Measurements from ENCODE around the gene NTNG2. TPM values are rescaled to one million over a fixed set of nuclear protein-coding genes. Genes with fewer than 3 reads are reported as not detected.

NTNG2 gene
- total RNA-seq, 1 donor from 2014 or later = 3.0 TPM

- Mint-ChIP-seq H3K36me3 (ENCODE audit: low read depth) (no peaks in the 10 kb centered on the region), H3K9me3 (ENCODE audit: low read depth) (peaks cover 3% of the 10 kb centered on the region), H3K27ac (ENCODE audit: unreplicated experiment) (no peak overlapping the region), H3K4me1 (ENCODE audit: low read depth) (peaks cover 5% of the 10 kb centered on the region), H3K4me3 (ENCODE audit: unreplicated experiment) (no peak overlapping the region), H3K27me3 (ENCODE audit: low read depth) (peaks cover 63% of the 10 kb centered on the region)
- no peak for DNase-seq (ENCODE audit: low spot score)
- TF ChIP-seq, protein P1, sequence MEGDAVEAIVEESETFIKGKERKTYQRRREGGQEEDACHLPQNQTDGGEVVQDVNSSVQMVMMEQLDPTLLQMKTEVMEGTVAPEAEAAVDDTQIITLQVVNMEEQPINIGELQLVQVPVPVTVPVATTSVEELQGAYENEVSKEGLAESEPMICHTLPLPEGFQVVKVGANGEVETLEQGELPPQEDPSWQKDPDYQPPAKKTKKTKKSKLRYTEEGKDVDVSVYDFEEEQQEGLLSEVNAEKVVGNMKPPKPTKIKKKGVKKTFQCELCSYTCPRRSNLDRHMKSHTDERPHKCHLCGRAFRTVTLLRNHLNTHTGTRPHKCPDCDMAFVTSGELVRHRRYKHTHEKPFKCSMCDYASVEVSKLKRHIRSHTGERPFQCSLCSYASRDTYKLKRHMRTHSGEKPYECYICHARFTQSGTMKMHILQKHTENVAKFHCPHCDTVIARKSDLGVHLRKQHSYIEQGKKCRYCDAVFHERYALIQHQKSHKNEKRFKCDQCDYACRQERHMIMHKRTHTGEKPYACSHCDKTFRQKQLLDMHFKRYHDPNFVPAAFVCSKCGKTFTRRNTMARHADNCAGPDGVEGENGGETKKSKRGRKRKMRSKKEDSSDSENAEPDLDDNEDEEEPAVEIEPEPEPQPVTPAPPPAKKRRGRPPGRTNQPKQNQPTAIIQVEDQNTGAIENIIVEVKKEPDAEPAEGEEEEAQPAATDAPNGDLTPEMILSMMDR (IDR thresholded peaks at IDR 0.05) = no peak
These were observed 15.3 kb upstream of the NTNG2 start for GRCh38 chr9:132146575-132146974.

DNA sequence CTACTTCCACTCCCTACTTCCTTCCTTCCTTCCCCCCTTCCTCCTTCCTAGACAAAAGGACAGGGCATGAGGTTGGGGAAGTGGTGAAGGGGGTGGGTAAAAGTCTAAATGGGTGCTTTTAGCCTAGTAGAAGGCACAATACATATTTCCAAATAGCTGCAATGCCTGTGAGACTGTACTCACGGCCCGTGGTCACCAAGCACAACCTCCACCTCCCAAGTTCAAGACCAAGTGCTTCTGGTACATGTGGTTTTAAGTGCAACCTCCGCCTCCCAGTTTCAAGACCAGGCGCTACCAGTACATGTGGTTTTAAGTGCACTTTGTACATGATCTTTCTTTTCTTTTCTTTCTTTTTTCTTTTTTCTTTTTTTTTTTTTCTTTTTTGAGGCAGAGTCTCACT is 14.5 kb upstream of the NTNG2 start:
- Mint-ChIP-seq H3K27me3 (ENCODE audit: low read depth) (peaks cover 63% of the 10 kb centered on the region), H3K27ac (ENCODE audit: unreplicated experiment) (no peak overlapping the region), H3K4me1 (ENCODE audit: low read depth) (no peaks in the 10 kb centered on the region), H3K36me3 (ENCODE audit: low read depth) (no peaks in the 10 kb centered on the region), H3K4me3 (ENCODE audit: unreplicated experiment) (no peak overlapping the region), H3K9me3 (ENCODE audit: low read depth) (peaks cover 3% of the 10 kb centered on the region)
- TF ChIP-seq, protein P1 (IDR thresholded peaks at IDR 0.05) = no peak
- no peak for DNase-seq (ENCODE audit: low spot score)

GRCh38 chr9:132147839-132148238 is 14.0 kb upstream of the NTNG2 start:
- Mint-ChIP-seq H3K4me3 (ENCODE audit: unreplicated experiment) (no peak overlapping the region), H3K4me1 (ENCODE audit: low read depth) (no peaks in the 10 kb centered on the region), H3K9me3 (ENCODE audit: low read depth) (peaks cover 3% of the 10 kb centered on the region), H3K36me3 (ENCODE audit: low read depth) (no peaks in the 10 kb centered on the region), H3K27me3 (ENCODE audit: low read depth) (peaks cover 64% of the 10 kb centered on the region), H3K27ac (ENCODE audit: unreplicated experiment) (no peak overlapping the region)
- TF ChIP-seq, protein P1 (IDR thresholded peaks at IDR 0.05) = no peak
- DNase-seq (ENCODE audit: low spot score) = no peak

DNA sequence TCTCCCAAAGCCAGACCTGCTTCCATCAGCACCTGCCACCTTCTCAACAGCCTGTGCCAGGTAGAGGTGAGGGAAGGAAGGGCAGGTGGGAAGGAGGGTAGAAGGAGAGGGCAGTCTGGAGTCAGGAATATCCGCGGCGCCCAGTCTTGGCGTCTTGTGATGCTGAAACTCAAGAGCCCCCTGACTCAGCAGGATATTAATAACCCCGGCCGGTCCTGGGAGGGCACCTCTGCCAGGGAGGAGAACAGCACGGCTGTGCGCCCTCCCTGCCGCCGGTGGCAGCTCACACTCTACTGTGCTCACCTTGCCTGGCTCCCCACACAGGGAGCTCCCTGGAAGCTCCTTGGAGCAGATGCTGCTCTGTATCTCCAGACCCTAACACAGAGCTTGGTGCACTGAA is 11.6 kb upstream of the NTNG2 start:
- Mint-ChIP-seq H3K36me3 (ENCODE audit: low read depth) (no peaks in the 10 kb centered on the region), H3K27me3 (ENCODE audit: low read depth) (peaks cover 69% of the 10 kb centered on the region), H3K4me1 (ENCODE audit: low read depth) (no peaks in the 10 kb centered on the region), H3K27ac (ENCODE audit: unreplicated experiment) (no peak overlapping the region), H3K9me3 (ENCODE audit: low read depth) (no peaks in the 10 kb centered on the region), H3K4me3 (ENCODE audit: unreplicated experiment) (no peak overlapping the region)
- TF ChIP-seq, protein P1 (IDR thresholded peaks at IDR 0.05) = no peak
- peak; percentile 74 for DNase-seq (ENCODE audit: low spot score)

DNA sequence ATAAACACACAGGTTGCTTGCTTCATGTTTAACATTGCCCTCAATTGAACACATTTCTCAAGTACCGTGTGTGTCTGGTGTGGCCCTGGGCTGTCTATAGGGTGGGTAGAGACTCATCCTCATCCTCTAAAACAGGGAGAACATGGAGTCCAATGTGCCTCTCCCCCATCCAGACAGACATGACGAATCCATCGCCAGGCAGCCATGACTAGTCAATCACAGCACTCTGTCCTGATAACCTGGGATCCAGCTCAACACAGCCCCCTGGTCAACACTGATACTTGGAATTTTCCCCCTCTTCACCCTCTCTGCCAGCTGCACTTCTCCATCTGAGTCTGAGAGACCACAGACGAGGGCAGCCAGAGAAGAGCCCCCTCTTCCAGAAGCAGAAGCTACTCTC is 10.7 kb upstream of the NTNG2 start:
- Mint-ChIP-seq H3K27ac (ENCODE audit: unreplicated experiment) (no peak overlapping the region), H3K27me3 (ENCODE audit: low read depth) (peaks cover 67% of the 10 kb centered on the region), H3K36me3 (ENCODE audit: low read depth) (no peaks in the 10 kb centered on the region), H3K9me3 (ENCODE audit: low read depth) (no peaks in the 10 kb centered on the region), H3K4me3 (ENCODE audit: unreplicated experiment) (no peak overlapping the region), H3K4me1 (ENCODE audit: low read depth) (no peaks in the 10 kb centered on the region)
- DNase-seq (ENCODE audit: low spot score) = peak; percentile 21
- TF ChIP-seq, protein P1 (IDR thresholded peaks at IDR 0.05) = no peak
